Measurements from ENCODE around the gene CD6.
A peak's percentile ranks its signal among the peaks of the same experiment; 100 is the strongest.

CD6 gene

GRCh38 chr11:61026121-61027031 is 54.9 kb downstream of the CD6 start:
- DNase-seq (ENCODE audit: low read depth in 2 of 2, low spot score in 1 of 2) = no peak

GRCh38 chr11:61027141-61027840 is 55.8 kb downstream of the CD6 start:
- DNase-seq (ENCODE audit: low read depth in 2 of 2, low spot score in 1 of 2) = no peak

- peak in 1 of 2 donors; percentile 46 for DNase-seq (ENCODE audit: low read depth in 2 of 2, low spot score in 1 of 2)
Observed at GRCh38 chr11:61028135-61028729, 56.8 kb downstream of the CD6 start.

GRCh38 chr11:61032824-61033223 is 61.3 kb downstream of the CD6 start:
- DNase-seq (ENCODE audit: low read depth in 2 of 2, low spot score in 1 of 2) = no peak

- DNase-seq (ENCODE audit: low read depth in 2 of 2, low spot score in 1 of 2) = no peak
Observed at GRCh38 chr11:61033417-61033816, 61.9 kb downstream of the CD6 start.

- DNase-seq (ENCODE audit: low read depth in 2 of 2, low spot score in 1 of 2) = no peak
Observed at GRCh38 chr11:61034111-61034510, 62.6 kb downstream of the CD6 start.

GRCh38 chr11:61034704-61035525 is 63.4 kb downstream of the CD6 start:
- no peak for DNase-seq (ENCODE audit: low read depth in 2 of 2, low spot score in 1 of 2)

GRCh38 chr11:61035526-61035835 is 64.0 kb downstream of the CD6 start:
- no peak for DNase-seq (ENCODE audit: low read depth in 2 of 2, low spot score in 1 of 2)

GRCh38 chr11:61037441-61038093 is 66.1 kb downstream of the CD6 start:
- no peak for DNase-seq (ENCODE audit: low read depth in 2 of 2, low spot score in 1 of 2)

- no peak for DNase-seq (ENCODE audit: low read depth in 2 of 2, low spot score in 1 of 2)
Observed at GRCh38 chr11:61039916-61040315, 68.4 kb downstream of the CD6 start.

- peak in 1 of 2 donors; percentile 59 for DNase-seq (ENCODE audit: low read depth in 2 of 2, low spot score in 1 of 2)
Observed at GRCh38 chr11:61041755-61042518, 70.5 kb downstream of the CD6 start.

- no peak for DNase-seq (ENCODE audit: low read depth in 2 of 2, low spot score in 1 of 2)
Observed at GRCh38 chr11:61042537-61042936, 71.1 kb downstream of the CD6 start.

- DNase-seq (ENCODE audit: low read depth in 2 of 2, low spot score in 1 of 2) = no peak
Observed at GRCh38 chr11:61042961-61043540, 71.6 kb downstream of the CD6 start.

GRCh38 chr11:61045271-61045670 is 73.8 kb downstream of the CD6 start:
- DNase-seq (ENCODE audit: low read depth in 2 of 2, low spot score in 1 of 2) = no peak

GRCh38 chr11:61046833-61047232 is 75.4 kb downstream of the CD6 start:
- no peak for DNase-seq (ENCODE audit: low read depth in 2 of 2, low spot score in 1 of 2)

- no peak for DNase-seq (ENCODE audit: low read depth in 2 of 2, low spot score in 1 of 2)
Observed at GRCh38 chr11:61048368-61049062, 77.0 kb downstream of the CD6 start.

GRCh38 chr11:61049063-61049377 is 77.5 kb downstream of the CD6 start:
- no peak for DNase-seq (ENCODE audit: low read depth in 2 of 2, low spot score in 1 of 2)

- no peak for DNase-seq (ENCODE audit: low read depth in 2 of 2, low spot score in 1 of 2)
Observed at GRCh38 chr11:61049859-61050258, 78.4 kb downstream of the CD6 start.
